A549 (cell line): Measurements from ENCODE around the gene NME7.

Experiments
- CTCF ChIP-seq: fragments of >200 bp; sonication (Bioruptor Twin); formaldehyde crosslinking; IDR thresholded peaks from 3 replicates; pipeline ENCODE4 v1.5.1; 2016
- EHF ChIP-seq: fragments of 250-450 bp; sonication (Bioruptor Pico); IDR thresholded peaks from 2 replicates; pipeline ENCODE4 v1.5.0; 2020; ENCODE audit warnings: mild to moderate bottlenecking
- POLR2A ChIP-seq: IDR thresholded peaks from 2 replicates; pipeline ENCODE4 v1.6.1; 2012; ENCODE audit warnings: mild to moderate bottlenecking, low read length

- TF ChIP-seq EHF (CRISPR knock-in tag), result no peak
- TF ChIP-seq POLR2A, result no peak
- no peak for TF ChIP-seq CTCF
These were observed 266.9 kb downstream of the NME7 start for GRCh38 chr1:169100651-169101088.
